ENCODE data around the gene HSPA12A. TPM values are rescaled to one million over a fixed set of nuclear protein-coding genes. Genes with fewer than 3 reads are reported as not detected.

The HSPA12A gene
- total RNA-seq, 2 donors from 2014 or later: 10.1 to 11.5 TPM

DNA sequence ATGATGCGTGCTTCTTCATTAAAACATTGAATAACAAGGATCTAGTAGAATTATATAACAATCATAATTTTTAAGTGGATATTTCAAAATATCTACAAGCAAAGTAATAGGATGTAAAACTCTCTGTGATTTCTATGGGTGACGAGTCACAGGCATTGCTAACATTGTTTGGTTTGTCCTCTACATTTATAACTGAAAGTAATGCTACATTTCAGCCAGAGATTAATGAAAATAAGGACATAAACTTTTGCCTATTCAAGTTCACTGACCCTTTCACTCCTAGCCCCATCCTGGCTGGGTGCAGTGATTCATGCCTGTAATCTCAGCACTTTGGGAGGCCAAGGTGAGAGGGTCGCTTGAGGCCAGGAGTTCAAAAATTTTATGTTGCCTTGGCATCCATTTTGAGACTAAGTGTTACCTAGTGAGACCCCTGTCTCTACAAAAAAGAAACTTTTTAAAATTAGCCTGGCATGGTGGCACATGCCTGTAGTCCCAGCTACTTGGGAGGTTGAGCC is 38.4 kb upstream of the HSPA12A start:
- no peak overlapping the region for H3K27ac ChIP-seq
- DNase-seq (ENCODE audit: low spot score): no peak
- H3K36me3 ChIP-seq: no peaks in the 10 kb centered on the region
- no peaks in the 10 kb centered on the region for H3K4me1 ChIP-seq
- no peaks in the 10 kb centered on the region for H3K9me3 ChIP-seq
- H3K27me3 ChIP-seq: no peaks in the 10 kb centered on the region
- no peak overlapping the region for H3K4me3 ChIP-seq
- TF ChIP-seq, protein P1, sequence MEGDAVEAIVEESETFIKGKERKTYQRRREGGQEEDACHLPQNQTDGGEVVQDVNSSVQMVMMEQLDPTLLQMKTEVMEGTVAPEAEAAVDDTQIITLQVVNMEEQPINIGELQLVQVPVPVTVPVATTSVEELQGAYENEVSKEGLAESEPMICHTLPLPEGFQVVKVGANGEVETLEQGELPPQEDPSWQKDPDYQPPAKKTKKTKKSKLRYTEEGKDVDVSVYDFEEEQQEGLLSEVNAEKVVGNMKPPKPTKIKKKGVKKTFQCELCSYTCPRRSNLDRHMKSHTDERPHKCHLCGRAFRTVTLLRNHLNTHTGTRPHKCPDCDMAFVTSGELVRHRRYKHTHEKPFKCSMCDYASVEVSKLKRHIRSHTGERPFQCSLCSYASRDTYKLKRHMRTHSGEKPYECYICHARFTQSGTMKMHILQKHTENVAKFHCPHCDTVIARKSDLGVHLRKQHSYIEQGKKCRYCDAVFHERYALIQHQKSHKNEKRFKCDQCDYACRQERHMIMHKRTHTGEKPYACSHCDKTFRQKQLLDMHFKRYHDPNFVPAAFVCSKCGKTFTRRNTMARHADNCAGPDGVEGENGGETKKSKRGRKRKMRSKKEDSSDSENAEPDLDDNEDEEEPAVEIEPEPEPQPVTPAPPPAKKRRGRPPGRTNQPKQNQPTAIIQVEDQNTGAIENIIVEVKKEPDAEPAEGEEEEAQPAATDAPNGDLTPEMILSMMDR (IDR thresholded peaks at IDR 0.05): no peak

- no peaks in the 10 kb centered on the region for H3K36me3 ChIP-seq
- no peaks in the 10 kb centered on the region for H3K4me1 ChIP-seq
- TF ChIP-seq, protein P1 (IDR thresholded peaks at IDR 0.05): no peak
- H3K27ac ChIP-seq: no peak overlapping the region
- no peak overlapping the region for H3K4me3 ChIP-seq
- no peaks in the 10 kb centered on the region for H3K27me3 ChIP-seq
- no peak for DNase-seq (ENCODE audit: low spot score)
- H3K9me3 ChIP-seq: no peaks in the 10 kb centered on the region
Observed at GRCh38 chr10:116779076-116779687, 36.8 kb upstream of the HSPA12A start.

DNA sequence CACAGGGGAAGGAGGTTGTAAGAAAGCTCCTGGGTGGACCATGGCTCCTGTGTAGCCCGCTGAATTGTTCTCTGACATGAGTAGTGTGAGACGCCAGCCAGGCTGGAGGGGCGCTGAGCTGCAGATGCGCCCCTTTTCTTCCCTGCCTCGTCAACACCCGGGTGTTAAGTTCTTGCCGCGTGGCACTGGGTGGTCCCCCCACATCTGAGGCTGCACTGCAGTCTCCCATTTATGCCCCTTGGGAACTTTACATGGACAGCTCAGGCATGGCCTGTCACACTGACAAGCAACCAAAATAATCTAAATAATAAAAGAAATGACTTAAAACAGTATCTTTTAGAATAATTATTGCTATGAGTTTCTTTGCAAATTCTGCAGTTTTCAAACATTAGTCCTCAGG is 34.6 kb upstream of the HSPA12A start:
- H3K4me1 ChIP-seq: no peaks in the 10 kb centered on the region
- no peak for DNase-seq (ENCODE audit: low spot score)
- no peaks in the 10 kb centered on the region for H3K27me3 ChIP-seq
- TF ChIP-seq, protein P1 (IDR thresholded peaks at IDR 0.05): no peak
- H3K4me3 ChIP-seq: no peak overlapping the region
- H3K9me3 ChIP-seq: no peaks in the 10 kb centered on the region
- H3K36me3 ChIP-seq: no peaks in the 10 kb centered on the region
- no peak overlapping the region for H3K27ac ChIP-seq

DNA sequence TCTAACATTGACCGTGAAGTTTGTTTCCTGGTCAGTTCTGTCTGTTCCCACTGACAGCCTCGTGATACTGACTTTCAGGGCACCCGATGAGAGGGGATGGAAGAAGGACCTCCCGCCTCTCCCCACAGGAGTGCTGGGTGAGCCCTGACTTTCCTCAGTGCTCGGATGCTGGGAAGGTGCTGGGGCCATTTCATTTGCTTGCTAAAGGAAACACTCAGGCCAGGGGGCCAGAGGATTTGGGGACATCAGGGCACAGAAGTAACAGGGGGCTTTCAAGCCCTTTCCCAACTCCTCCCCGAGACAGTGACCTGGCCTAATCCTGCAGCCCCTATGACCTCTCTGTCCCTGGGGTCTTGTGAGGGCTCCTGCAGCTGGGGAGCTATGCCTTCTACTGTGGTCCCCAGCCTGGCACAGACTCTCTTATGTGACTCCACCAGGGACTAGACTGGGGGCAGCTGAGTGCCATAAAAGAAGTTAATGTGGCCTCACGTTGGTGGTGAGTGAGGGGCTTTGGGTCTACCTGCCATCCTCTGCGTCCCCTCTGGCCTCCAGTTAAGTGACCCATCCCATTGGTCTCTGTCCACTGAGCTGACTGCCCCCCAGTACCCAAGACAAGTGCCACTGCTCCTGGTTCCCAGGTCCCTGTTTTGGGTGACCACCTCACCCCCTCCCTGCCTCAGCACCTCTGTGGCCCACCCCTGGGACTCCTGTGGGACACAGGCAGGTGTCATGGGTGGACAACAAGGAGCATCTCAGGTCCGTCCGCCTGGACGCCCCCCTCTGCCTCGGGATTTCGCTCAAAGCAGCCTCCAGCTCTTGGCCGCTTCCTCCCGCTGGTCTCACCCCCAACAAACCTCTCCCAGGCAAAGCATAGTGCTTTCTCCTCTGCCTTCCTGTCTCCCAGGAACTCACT is 33.4 kb upstream of the HSPA12A start:
- no peak for DNase-seq (ENCODE audit: low spot score)
- H3K4me1 ChIP-seq: peaks cover 0 to 5% of the 10 kb centered on the region in 2 donors
- H3K4me3 ChIP-seq: no peak overlapping the region
- no peaks in the 10 kb centered on the region for H3K9me3 ChIP-seq
- H3K36me3 ChIP-seq: no peaks in the 10 kb centered on the region
- H3K27ac ChIP-seq: no peak overlapping the region
- H3K27me3 ChIP-seq: no peaks in the 10 kb centered on the region
- TF ChIP-seq, protein P1 (IDR thresholded peaks at IDR 0.05): no peak

DNA sequence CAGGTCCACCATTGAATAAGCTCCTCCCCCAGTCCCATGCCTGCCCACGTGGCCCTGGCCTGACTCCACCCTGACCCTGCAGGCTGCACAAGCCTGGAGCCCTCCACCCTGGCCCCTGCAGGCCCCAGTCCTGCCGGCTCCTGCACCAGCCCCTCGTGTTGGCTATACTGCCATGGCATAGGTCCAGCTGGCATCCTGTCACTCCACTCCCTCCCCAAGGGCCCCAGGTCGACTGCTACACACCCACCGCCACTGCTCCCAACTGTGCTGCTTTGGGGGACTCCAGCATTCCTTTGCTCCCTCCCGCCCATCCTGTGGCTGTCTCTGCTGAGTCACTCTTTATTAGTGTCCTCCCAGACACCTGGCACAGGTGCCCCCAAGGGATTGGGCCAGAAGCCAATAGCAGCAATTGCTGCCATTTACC is 32.4 kb upstream of the HSPA12A start:
- H3K27me3 ChIP-seq: no peaks in the 10 kb centered on the region
- H3K36me3 ChIP-seq: no peaks in the 10 kb centered on the region
- no peak for DNase-seq (ENCODE audit: low spot score)
- H3K9me3 ChIP-seq: no peaks in the 10 kb centered on the region
- no peak overlapping the region for H3K4me3 ChIP-seq
- H3K4me1 ChIP-seq: peaks cover 0 to 11% of the 10 kb centered on the region in 2 donors
- TF ChIP-seq, protein P1 (IDR thresholded peaks at IDR 0.05): no peak
- no peak overlapping the region for H3K27ac ChIP-seq
